SK-N-SH (cell line): ENCODE data around the gene KLF7.

Experiments
- CHD2 ChIP-seq: fragments of 150-350 bp; IDR thresholded peaks from 2 replicates; pipeline ENCODE4 v1.6.1; 2018; ENCODE audit warnings: low read length; ENCODE audit not compliant: partially characterized antibody
- FOXJ3 ChIP-seq: sonication (generic); formaldehyde crosslinking; IDR thresholded peaks from 2 replicates; pipeline ENCODE4 v1.5.1; 2020; ENCODE audit warnings: mild to moderate bottlenecking, missing genetic modification reagents
- POLR2AphosphoS5 ChIP-seq: IDR thresholded peaks from 2 replicates; pipeline ENCODE4 v1.6.1; 2012; ENCODE audit warnings: low read depth, low read length
- RFX5 ChIP-seq: IDR thresholded peaks from 2 replicates; pipeline ENCODE4 v1.6.1; 2012; ENCODE audit warnings: mild to moderate bottlenecking, improper control_type of control experiment, low read length
- RXRA ChIP-seq: IDR thresholded peaks from 2 replicates; pipeline ENCODE4 v1.4.0; 2012; ENCODE audit warnings: low read depth, mild to moderate bottlenecking, borderline replicate concordance
- SIN3A ChIP-seq: IDR thresholded peaks from 2 replicates; pipeline ENCODE4 v1.6.1; 2012; ENCODE audit warnings: low read depth, mild to moderate bottlenecking, low read length, moderate library complexity, borderline replicate concordance
- TF ChIP-seq, protein P1 (sequence below): fragments of 200-600 bp; sonication (generic); IDR thresholded peaks from 2 replicates; pipeline ENCODE4 v1.6.1; 2017; ENCODE audit warnings: antibody characterized with exemption, mild to moderate bottlenecking, moderate library complexity
- TF ChIP-seq, protein P2 (sequence below): IDR thresholded peaks from 2 replicates; pipeline ENCODE4 v1.4.0; 2012; ENCODE audit warnings: low read depth

DNA sequence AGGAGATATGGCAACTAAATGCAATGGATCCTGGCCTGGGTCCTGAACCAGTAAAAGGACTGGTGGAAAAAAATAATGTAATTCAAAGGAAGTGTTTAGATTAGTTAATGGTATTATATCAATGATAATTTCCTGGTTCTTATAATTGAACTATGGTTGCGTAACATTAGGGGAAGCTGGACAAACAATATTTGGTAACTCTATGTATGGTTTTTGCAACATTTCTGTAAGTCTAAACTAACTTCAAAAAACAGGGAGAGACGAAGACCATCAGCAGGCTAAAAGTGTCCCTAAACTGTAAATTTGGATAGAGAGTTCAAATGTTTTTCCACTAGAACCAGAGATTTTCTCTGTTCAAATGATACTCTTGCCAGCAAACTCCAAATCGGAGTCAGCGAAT lies 36.9 kb downstream of the KLF7 start:
- TF ChIP-seq, protein P1, sequence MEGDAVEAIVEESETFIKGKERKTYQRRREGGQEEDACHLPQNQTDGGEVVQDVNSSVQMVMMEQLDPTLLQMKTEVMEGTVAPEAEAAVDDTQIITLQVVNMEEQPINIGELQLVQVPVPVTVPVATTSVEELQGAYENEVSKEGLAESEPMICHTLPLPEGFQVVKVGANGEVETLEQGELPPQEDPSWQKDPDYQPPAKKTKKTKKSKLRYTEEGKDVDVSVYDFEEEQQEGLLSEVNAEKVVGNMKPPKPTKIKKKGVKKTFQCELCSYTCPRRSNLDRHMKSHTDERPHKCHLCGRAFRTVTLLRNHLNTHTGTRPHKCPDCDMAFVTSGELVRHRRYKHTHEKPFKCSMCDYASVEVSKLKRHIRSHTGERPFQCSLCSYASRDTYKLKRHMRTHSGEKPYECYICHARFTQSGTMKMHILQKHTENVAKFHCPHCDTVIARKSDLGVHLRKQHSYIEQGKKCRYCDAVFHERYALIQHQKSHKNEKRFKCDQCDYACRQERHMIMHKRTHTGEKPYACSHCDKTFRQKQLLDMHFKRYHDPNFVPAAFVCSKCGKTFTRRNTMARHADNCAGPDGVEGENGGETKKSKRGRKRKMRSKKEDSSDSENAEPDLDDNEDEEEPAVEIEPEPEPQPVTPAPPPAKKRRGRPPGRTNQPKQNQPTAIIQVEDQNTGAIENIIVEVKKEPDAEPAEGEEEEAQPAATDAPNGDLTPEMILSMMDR = no peak
- TF ChIP-seq RXRA (no peak), RFX5 (no peak), CHD2 (no peak), SIN3A (no peak), FOXJ3 (CRISPR knock-in tag) (no peak), POLR2AphosphoS5 (no peak)
- TF ChIP-seq, protein P2, sequence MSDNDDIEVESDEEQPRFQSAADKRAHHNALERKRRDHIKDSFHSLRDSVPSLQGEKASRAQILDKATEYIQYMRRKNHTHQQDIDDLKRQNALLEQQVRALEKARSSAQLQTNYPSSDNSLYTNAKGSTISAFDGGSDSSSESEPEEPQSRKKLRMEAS = no peak
